DMS114 treated with DMSO at 0.1 percent for 48 hours (cell line): ENCODE measurements around the gene OLFM3.
A peak's percentile ranks its signal among the peaks of the same experiment; 100 is the strongest.

Experiments used
- DNase-seq: peaks from one replicate; lab custom pipeline; 2025; ENCODE audit not compliant: unreplicated experiment; lab: John Stamatoyannopoulos, UW

OLFM3 gene

GRCh38 chr1:101852936-101853335 is 143.8 kb downstream of the OLFM3 start:
- no peak for DNase-seq

DNA sequence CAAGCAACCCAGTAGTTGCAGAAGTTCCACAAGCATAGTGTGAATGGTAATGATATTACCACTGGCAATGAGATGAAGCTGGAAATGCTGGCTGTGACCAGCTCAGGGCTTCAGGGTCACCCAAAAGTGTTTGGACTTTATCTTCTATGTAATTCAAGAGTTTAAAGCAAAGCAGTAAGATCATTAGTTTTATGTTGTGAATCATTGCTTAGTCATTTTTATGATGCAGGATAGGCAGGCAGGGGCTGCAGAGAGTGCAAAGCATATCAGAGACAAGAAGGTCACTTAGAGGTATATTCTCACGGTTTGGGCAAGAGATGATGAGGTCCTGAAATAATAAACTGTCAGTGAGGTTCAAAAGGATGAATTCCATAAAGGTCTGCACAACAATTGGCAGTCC is 147.4 kb downstream of the OLFM3 start:
- DNase-seq, result no peak

DNA sequence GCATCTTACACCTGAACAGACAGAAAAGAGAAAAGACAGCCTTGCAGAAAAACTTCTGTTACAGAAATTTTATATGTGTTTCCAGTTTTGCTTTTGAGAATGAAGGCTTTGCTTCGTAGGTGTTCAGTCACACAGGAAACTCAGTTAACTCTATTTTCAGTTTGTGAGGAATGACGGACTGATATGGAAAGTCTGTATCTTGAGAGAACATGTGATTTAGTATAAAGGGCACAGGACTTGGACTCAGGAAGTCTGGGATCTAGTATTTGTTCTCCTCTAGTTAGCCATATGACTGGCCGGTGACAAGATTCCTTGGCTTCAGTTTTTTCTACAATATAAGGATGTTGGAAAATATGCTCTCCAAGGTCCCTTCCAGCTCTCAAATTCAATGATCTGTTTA is 149.1 kb downstream of the OLFM3 start:
- no peak for DNase-seq

DNA sequence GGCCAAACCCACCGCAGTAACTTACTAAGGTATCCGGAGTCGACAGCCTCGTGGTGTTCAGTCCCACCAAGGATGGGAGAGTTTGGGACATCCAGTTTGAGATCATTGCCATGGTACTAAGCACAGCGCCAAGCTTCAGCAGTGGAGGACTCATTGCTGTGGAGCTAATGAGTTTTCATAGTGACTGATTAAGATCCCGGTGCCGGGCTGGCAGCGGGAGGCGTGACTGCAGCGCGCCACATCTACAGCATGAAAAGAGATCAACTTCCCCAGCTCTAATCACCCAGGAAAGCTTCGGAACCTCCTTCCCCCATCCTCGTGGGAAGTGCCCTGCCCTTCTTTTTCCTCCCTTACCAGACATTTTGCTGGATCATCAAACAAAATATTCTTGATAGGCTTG is 149.9 kb downstream of the OLFM3 start:
- DNase-seq, result no peak

DNA sequence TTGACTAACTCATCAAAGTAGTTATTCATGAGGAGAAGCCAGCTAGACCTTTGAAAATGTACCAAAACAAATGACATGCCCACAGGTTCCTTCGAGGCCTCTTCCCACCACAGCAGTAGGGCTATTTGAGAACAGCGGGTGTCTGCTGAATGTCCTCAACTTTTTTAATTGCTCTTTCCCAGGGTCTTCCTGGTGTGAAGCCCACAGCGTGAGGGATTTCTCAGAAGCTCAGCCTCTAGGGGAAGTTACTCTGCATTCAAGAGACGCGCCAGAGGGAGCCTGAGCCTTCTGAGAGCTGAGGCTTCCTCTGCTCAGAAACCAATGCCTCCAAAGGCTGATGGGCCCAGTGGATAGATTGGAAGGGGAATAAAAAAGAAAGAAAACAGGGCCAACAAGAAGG is 153.6 kb downstream of the OLFM3 start:
- no peak for DNase-seq

- no peak for DNase-seq
Measured at GRCh38 chr1:101841824-101842223, 154.9 kb downstream of the OLFM3 start.

- no peak for DNase-seq
Measured at GRCh38 chr1:101835988-101836387, 160.7 kb downstream of the OLFM3 start.

DNA sequence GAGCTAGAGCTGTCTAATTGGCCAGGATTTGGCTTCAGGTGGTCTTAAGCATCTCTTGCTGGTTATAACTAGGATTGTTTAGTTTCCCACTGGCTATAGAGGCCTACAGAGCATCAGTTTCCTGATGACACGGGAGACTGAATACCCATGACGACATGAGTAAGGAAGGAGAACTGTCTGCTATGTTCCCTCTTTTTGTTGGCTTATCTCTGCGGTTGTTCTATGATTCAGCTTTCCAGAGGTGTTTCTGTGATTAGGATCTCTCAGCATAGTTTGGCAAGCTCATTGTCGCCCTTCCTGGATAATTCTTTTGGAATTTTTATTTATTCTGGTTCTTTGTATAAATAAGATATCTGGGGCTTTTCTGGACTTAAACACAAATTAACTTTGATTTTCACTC is 163.4 kb downstream of the OLFM3 start:
- no peak for DNase-seq

DNA sequence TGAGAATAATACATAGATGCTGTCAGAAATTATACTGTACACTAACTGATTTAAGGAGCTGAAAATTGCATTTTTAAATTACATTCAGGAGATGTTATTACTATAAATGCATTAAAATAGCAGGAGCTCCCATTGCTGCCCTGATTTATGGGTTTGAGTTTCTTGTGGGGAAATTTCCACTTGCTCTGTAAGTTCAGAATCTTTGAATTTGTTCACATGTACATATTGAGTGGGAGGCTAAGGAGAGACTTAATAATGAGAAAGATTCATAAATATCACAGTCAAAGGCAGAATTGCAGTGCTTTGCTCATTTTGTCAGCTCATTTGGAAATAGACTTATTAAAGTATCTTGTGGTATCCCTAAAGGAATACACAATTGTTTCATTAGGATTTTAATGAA is 170.3 kb downstream of the OLFM3 start:
- no peak for DNase-seq

GRCh38 chr1:101820071-101820470 is 176.7 kb downstream of the OLFM3 start:
- peak; percentile 24 for DNase-seq

DNA sequence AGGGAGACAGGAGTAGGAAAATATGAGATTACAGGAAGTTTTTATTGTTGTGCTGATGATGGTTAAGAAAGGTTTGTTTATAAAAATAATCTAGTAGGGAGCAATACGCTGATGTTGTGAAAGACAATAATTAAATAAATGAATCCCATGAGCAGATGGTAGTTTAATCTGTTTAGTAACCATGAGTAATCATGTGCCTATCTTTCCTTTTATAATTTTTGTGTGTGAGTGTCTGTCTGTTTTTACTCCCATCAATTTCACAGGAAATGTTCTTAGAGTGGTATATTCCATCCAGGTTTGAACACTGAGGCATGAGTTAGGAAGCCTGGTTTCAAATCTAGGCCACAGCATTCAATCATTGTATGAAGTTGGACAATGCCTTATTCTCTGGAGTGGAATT is 180.5 kb downstream of the OLFM3 start:
- DNase-seq, result no peak

GRCh38 chr1:101798417-101798816 is 198.3 kb downstream of the OLFM3 start:
- DNase-seq, result no peak

GRCh38 chr1:101797722-101798121 is 199.0 kb downstream of the OLFM3 start:
- DNase-seq, result no peak

- DNase-seq, result no peak
Measured at GRCh38 chr1:101781201-101781831, 215.4 kb downstream of the OLFM3 start.

GRCh38 chr1:101769520-101769919 is 227.2 kb downstream of the OLFM3 start:
- DNase-seq, result peak; percentile 11

DNA sequence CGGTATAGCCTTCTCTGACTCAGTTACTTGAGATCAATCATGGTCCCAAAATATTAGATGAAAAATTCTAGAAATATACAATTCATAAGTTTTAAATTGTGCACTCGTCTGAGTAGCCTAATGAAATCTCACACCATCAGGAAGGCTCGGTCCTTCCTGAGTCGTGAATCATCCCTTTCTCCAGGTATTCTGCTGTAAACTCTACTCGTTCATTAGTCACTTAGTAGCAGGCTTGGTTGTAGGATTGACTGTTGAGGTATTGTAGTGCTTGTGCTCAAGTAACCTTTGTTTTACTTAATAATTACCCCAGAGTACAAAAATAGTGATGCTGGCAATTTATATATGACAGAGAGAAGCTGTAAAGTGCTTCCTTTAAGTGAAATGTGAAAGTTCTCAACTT is 238.7 kb downstream of the OLFM3 start:
- DNase-seq, result no peak

DNA sequence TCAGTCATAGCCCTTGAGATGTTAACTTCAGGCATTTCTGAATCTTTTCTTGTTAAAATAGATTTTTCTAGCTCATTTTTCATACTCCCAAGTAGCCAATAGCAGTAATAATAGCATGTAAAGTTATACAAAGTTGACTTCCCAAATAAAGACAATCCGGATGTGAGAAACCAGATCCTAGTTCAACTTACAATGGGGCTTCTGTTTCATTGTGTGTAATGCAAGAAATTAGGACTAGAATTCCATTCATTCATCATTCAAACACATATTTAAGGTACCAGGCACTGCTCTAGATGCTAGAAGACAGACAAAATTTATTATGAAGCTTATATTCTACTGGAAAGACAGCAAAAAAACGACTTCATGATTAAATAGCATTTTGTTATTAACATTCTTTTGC is 240.3 kb downstream of the OLFM3 start:
- no peak for DNase-seq
